Measurements from ENCODE around the gene DNMT3A. TPM values are rescaled to one million over a fixed set of nuclear protein-coding genes. Genes with fewer than 3 reads are reported as not detected.
A peak's percentile ranks its signal among the peaks of the same experiment; 100 is the strongest.

The DNMT3A gene
- total and polyA plus RNA-seq, 2 donors from 2014 or later, result 6.5 to 31.4 TPM

DNA sequence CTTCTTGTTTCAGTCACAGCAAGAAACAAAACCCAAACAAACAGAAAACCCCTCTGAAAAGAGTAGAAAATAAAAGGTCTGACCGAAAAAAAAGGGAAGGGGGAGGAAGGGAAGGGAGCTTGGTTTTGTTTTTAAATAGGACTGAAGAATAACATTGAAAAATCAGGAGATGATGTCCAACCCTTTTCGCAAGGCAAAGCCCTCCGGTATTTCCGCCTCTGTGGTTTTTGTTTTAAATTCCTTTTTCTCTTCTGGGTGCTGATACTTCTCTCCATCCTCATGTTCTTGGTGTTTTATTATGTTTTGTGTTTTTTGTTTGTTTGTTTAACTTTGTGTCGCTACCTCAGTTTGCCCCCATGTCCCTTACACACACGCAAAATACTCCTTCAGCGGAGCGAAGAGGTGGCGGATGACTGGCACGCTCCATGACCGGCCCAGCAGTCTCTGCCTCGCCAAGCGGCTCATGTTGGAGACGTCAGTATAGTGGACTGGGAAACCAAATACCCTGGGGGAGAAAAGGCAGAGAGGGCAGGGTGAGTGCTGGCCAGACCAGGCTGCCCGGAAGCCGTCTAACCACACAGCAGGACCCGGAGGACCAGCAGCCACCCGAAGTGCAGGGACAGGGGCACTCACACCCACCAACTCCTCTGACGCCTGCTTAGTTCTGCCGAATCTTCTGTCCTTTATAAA lies 107.7 kb downstream of the DNMT3A start:
- Histone ChIP-seq H3K27ac (ENCODE audit: low read depth in 2 of 2, low read length in 2 of 2) (no peak overlapping the region), H3K27me3 (ENCODE audit: control insufficient read depth, insufficient read depth, low read length) (no peaks in the 10 kb centered on the region), H3K4me3 (ENCODE audit: low read length in 3 of 3) (no peak overlapping the region), H3K9ac (ENCODE audit: low read length in 3 of 3) (no peak overlapping the region), H3K4me1 (ENCODE audit: control insufficient read depth in 2 of 3, insufficient read depth in 2 of 3, low read depth in 1 of 3, low read length in 3 of 3) (peaks cover 0 to 1% (median under 1%) of the 10 kb centered on the region in 3 donors), H3K9me3 (ENCODE audit: control insufficient read depth in 2 of 3, insufficient read depth in 1 of 3, low read length in 3 of 3) (no peaks in the 10 kb centered on the region), H3K36me3 (ENCODE audit: control insufficient read depth in 2 of 3, insufficient read depth in 3 of 3, low read length in 3 of 3) (peaks cover 7 to 32% (median 20%) of the 10 kb centered on the region in 3 donors)
- intact Hi-C loops (cut with DNase I), result no loop called here
- FAIRE-seq, result no peak
- DNase-seq, result peak in 2 of 5 donors; percentile 25 to 55
- TF ChIP-seq, protein P1, sequence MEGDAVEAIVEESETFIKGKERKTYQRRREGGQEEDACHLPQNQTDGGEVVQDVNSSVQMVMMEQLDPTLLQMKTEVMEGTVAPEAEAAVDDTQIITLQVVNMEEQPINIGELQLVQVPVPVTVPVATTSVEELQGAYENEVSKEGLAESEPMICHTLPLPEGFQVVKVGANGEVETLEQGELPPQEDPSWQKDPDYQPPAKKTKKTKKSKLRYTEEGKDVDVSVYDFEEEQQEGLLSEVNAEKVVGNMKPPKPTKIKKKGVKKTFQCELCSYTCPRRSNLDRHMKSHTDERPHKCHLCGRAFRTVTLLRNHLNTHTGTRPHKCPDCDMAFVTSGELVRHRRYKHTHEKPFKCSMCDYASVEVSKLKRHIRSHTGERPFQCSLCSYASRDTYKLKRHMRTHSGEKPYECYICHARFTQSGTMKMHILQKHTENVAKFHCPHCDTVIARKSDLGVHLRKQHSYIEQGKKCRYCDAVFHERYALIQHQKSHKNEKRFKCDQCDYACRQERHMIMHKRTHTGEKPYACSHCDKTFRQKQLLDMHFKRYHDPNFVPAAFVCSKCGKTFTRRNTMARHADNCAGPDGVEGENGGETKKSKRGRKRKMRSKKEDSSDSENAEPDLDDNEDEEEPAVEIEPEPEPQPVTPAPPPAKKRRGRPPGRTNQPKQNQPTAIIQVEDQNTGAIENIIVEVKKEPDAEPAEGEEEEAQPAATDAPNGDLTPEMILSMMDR (IDR thresholded peaks at IDR 0.05; ENCODE audit: borderline replicate concordance, extremely low read depth, insufficient read depth), result no peak

DNA sequence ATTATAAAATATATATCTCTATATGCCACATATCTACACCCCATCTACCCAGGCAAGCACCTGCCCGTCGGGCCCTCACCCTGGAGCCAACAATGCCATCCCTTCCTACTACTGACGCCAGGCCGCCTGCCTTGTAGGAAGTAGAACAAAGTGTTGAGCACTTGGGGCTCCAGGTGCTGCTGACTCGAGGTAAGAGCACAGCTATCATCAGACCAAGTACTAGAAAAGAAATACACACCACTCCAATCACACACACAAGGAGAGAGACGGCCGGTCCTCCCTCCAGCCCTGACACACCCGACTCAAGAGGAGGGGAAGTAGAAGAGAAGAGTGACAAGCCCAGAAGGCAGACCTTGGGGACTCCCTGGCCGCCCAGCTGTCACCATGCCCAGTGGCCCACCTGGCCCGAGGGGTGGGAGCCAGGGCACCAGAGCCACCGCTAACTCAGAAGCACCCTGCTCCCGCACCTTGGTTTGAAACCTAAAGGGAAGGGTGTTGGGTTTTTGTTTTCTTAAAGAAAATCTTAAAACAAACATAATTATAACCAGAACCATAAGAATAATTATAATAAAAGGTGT lies 109.4 kb downstream of the DNMT3A start:
- TF ChIP-seq, protein P1 (IDR thresholded peaks at IDR 0.05; ENCODE audit: borderline replicate concordance, extremely low read depth, insufficient read depth), result no peak
- Histone ChIP-seq H3K4me3 (ENCODE audit: low read length in 3 of 3) (no peak overlapping the region), H3K27ac (ENCODE audit: low read depth in 2 of 2, low read length in 2 of 2) (no peak overlapping the region), H3K27me3 (ENCODE audit: control insufficient read depth, insufficient read depth, low read length) (no peaks in the 10 kb centered on the region), H3K36me3 (ENCODE audit: control insufficient read depth in 2 of 3, insufficient read depth in 3 of 3, low read length in 3 of 3) (peaks cover 7 to 31% (median 20%) of the 10 kb centered on the region in 3 donors), H3K9ac (ENCODE audit: low read length in 3 of 3) (no peak overlapping the region), H3K4me1 (ENCODE audit: control insufficient read depth in 2 of 3, insufficient read depth in 2 of 3, low read depth in 1 of 3, low read length in 3 of 3) (peaks cover 0 to 4% (median 2%) of the 10 kb centered on the region in 3 donors), H3K9me3 (ENCODE audit: control insufficient read depth in 2 of 3, insufficient read depth in 1 of 3, low read length in 3 of 3) (no peaks in the 10 kb centered on the region)
- intact Hi-C loops (cut with DNase I), result no loop called here
- DNase-seq, result peak in 1 of 5 donors; percentile 36
- FAIRE-seq, result no peak

DNA sequence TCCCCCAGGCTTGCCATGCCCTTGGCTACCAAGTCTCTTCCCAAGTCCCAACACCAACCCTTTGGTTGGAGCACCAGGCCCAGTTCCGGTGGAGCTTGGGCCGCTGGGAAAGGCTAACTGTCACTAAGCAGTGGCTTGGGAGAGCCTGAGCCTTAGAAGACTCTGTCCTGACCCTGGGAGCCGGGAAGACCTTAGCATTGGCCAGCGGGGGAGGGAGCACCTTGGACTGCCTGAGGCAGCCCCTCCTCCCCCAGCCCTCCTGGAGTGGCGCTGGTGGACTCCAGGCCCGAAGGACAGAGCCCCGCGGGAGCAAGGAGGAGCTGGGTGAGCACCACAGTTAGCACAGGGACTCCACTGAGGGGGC lies 110.8 kb downstream of the DNMT3A start:
- no peak overlapping the region for H3K9ac ChIP-seq (ENCODE audit: low read length in 3 of 3)
- H3K36me3 ChIP-seq (ENCODE audit: control insufficient read depth in 2 of 3, insufficient read depth in 3 of 3, low read length in 3 of 3), result peaks cover 7 to 21% (median 18%) of the 10 kb centered on the region in 3 donors
- intact Hi-C loops (cut with DNase I), result no loop called here
- H3K9me3 ChIP-seq (ENCODE audit: control insufficient read depth in 2 of 3, insufficient read depth in 1 of 3, low read length in 3 of 3), result no peaks in the 10 kb centered on the region
- TF ChIP-seq, protein P1 (IDR thresholded peaks at IDR 0.05; ENCODE audit: borderline replicate concordance, extremely low read depth, insufficient read depth), result no peak
- DNase-seq, result peak in 2 of 5 donors; percentile 36 to 67
- no peaks in the 10 kb centered on the region for H3K27me3 ChIP-seq (ENCODE audit: control insufficient read depth, insufficient read depth, low read length)
- peaks cover 0 to 4% (median 2%) of the 10 kb centered on the region in 3 donors for H3K4me1 ChIP-seq (ENCODE audit: control insufficient read depth in 2 of 3, insufficient read depth in 2 of 3, low read depth in 1 of 3, low read length in 3 of 3)
- FAIRE-seq, result no peak
- no peak overlapping the region for H3K27ac ChIP-seq (ENCODE audit: low read depth in 2 of 2, low read length in 2 of 2)
- H3K4me3 ChIP-seq (ENCODE audit: low read length in 3 of 3), result no peak overlapping the region
